ENCODE data around the gene TRIM17.

DNA sequence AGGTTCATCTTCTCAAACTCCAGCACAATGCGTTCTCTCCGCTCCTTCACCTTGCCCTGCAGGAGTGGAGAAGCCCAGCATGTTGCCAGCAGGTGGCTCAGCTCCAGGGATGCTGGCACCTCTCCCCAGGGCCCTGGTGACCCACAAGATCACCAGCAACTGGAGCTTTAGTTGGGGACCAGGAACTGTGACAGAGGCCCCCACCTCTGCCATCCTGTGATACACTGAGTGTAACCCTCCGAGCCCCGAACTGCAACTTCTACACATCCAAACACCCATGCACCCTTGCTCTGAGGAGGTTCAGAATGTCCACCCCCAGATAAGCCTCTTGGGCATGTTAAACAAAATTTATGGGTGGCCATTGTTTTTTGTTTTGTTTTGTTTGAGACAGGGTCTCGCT is 5.5 kb downstream of the TRIM17 start:
- TF ChIP-seq ZNF274 (IDR thresholded peaks at IDR 0.05; ENCODE audit: low read depth, low read length) = no peak
- TF ChIP-seq YY1 (IDR thresholded peaks at IDR 0.05; ENCODE audit: insufficient read depth, insufficient read length) = no peak
- no peak for TF ChIP-seq SUZ12 (IDR thresholded peaks at IDR 0.05; ENCODE audit: extremely low read depth, insufficient read depth, insufficient read length)
